ENCODE measurements around the gene EDC3.
"Not testable (repeated sequence)": the region's sequence is repeated elsewhere in the genome, so short reads cannot be mapped to it uniquely, and the experiment has no call there.

Gene EDC3

GRCh38 chr15:74653426-74654102 lies 42.3 kb downstream of the EDC3 start:
- no peak for DNase-seq (ENCODE audit: low read depth in 1 of 2, low spot score in 1 of 2)

GRCh38 chr15:74651242-74651741 lies 44.5 kb downstream of the EDC3 start:
- no peak for DNase-seq (ENCODE audit: low read depth in 1 of 2, low spot score in 1 of 2)

- no peak for DNase-seq (ENCODE audit: low read depth in 1 of 2, low spot score in 1 of 2)
Observed at GRCh38 chr15:74648051-74648842, 47.6 kb downstream of the EDC3 start.

- DNase-seq (ENCODE audit: low read depth in 1 of 2, low spot score in 1 of 2): no peak
Observed at GRCh38 chr15:74646480-74646879, 49.3 kb downstream of the EDC3 start.

- DNase-seq (ENCODE audit: low read depth in 1 of 2, low spot score in 1 of 2): no peak
Observed at GRCh38 chr15:74643665-74644204, 52.1 kb downstream of the EDC3 start.

- no peak for DNase-seq (ENCODE audit: low read depth in 1 of 2, low spot score in 1 of 2)
Observed at GRCh38 chr15:74642734-74643664, 52.8 kb downstream of the EDC3 start.

- no peak for DNase-seq (ENCODE audit: low read depth in 1 of 2, low spot score in 1 of 2)
Observed at GRCh38 chr15:74642348-74642733, 53.5 kb downstream of the EDC3 start.

- no peak for DNase-seq (ENCODE audit: low read depth in 1 of 2, low spot score in 1 of 2)
Observed at GRCh38 chr15:74641151-74641550, 54.7 kb downstream of the EDC3 start.

- DNase-seq (ENCODE audit: low read depth in 1 of 2, low spot score in 1 of 2): no peak
Observed at GRCh38 chr15:74636984-74637383, 58.8 kb downstream of the EDC3 start.

GRCh38 chr15:74635228-74635627 lies 60.6 kb downstream of the EDC3 start:
- peak; percentile 56 to 64 for DNase-seq (ENCODE audit: low read depth in 1 of 2, low spot score in 1 of 2)

- no peak for DNase-seq (ENCODE audit: low read depth in 1 of 2, low spot score in 1 of 2)
Observed at GRCh38 chr15:74633781-74634180, 62.0 kb downstream of the EDC3 start.

- DNase-seq (ENCODE audit: low read depth in 1 of 2, low spot score in 1 of 2): no peak
Observed at GRCh38 chr15:74632601-74633000, 63.2 kb downstream of the EDC3 start.

- peak; percentile 30 to 39 for DNase-seq (ENCODE audit: low read depth in 1 of 2, low spot score in 1 of 2)
Observed at GRCh38 chr15:74631935-74632560, 63.8 kb downstream of the EDC3 start.

- no peak for DNase-seq (ENCODE audit: low read depth in 1 of 2, low spot score in 1 of 2)
Observed at GRCh38 chr15:74631408-74631807, 64.4 kb downstream of the EDC3 start.

GRCh38 chr15:74631087-74631385 lies 64.8 kb downstream of the EDC3 start:
- DNase-seq (ENCODE audit: low read depth in 1 of 2, low spot score in 1 of 2): no peak

- no peak for DNase-seq (ENCODE audit: low read depth in 1 of 2, low spot score in 1 of 2)
Observed at GRCh38 chr15:74630284-74631086, 65.3 kb downstream of the EDC3 start.

GRCh38 chr15:74629696-74630095 lies 66.1 kb downstream of the EDC3 start:
- not testable (repeated sequence) for DNase-seq (ENCODE audit: low read depth in 1 of 2, low spot score in 1 of 2)

- no peak for DNase-seq (ENCODE audit: low read depth in 1 of 2, low spot score in 1 of 2)
Observed at GRCh38 chr15:74628949-74629348, 66.9 kb downstream of the EDC3 start.

GRCh38 chr15:74628199-74628598 lies 67.6 kb downstream of the EDC3 start:
- DNase-seq (ENCODE audit: low read depth in 1 of 2, low spot score in 1 of 2): no peak

GRCh38 chr15:74627766-74628165 lies 68.1 kb downstream of the EDC3 start:
- DNase-seq (ENCODE audit: low read depth in 1 of 2, low spot score in 1 of 2): no peak

Data from activated CD4-positive, alpha-beta T cell treated with anti-CD3 and anti-CD28 coated beads, Interleukin-2, amount 50 U/mL, for 24 hours (primary cell).